Stimulated activated CD4-positive, alpha-beta T cell treated with anti-CD3 and anti-CD28 coated beads, Interleukin-12 subunit alpha, Interleukin-12 subunit beta, amount 100 ng/mL, for 4 hours (primary cell): ENCODE measurements around the gene AFAP1.

ENCODE experiments used
- DNase-seq: peaks from one replicate; pipeline ENCODE4 v3.0.0-alpha.2; 2020

Gene AFAP1

DNA sequence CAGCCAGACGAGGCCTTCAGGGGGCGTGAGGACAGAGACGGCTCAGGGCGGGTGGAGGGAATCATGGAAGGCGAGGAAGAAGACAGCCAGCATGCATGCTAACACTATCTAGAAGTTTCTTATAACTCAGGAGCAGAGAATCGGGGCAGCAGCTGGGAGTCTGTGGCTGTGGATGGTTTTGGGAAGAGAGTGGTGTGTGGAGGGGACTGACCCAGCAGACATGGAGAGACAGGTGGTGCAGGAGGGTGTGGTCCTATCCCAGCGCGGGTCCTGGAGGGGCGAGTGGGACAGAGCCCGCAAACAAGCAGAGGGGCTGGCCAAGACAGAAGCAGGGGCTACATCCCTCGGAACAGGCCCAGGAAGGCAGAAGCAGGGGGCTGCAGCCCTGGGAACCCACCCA, 192.1 kb downstream of the AFAP1 start:
- no peak for DNase-seq

DNA sequence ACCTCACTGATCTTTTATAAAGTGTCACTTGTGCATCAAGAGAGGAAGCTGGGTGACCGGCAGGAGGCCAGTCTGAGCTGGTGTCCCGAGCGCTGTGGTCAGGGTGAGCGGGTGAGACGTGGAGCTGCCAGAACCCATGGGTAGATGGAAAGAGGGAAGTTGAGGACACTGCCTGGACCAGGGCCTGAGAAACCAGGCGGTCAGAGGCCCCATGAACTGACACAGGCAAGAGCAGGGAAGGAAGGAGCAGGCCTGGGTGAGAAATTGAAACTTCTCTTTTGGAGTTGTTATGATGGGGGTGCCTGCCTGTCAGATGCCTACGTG, 192.6 kb downstream of the AFAP1 start:
- no peak for DNase-seq

DNA sequence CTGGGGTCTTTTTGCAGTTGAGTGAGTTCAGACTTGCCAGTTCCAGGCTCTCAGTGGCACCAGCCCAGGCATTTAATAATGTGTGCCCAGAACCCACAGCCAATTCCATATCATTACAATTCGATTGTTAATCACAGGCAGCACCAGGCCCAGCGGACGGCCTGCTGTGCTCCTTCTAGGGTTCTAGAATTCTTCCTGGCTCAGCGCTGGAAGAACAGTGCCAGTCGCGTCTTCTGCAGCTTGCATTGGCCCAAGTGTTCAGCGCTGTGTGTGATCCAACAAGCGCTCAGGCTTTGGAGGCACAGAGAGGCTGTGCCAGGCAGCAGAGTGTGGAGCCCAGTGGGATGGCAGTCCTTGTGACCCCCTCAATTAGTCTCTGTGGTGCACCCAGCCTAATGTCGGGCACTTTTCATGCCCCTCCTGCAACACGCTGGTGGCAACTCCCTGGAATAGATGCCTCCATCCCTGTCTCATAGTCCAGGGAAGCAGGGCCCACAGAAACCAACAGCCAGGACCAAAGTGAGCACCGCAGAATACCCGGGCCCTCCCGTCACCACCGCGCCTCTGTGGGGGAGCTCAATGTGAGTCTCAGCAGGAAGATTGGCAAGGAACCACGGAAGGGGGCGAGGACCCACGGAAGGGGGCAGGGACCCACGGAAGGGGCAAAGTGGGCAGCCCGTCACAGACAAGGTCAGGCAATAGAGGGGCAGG, 193.2 kb downstream of the AFAP1 start:
- no peak for DNase-seq

DNA sequence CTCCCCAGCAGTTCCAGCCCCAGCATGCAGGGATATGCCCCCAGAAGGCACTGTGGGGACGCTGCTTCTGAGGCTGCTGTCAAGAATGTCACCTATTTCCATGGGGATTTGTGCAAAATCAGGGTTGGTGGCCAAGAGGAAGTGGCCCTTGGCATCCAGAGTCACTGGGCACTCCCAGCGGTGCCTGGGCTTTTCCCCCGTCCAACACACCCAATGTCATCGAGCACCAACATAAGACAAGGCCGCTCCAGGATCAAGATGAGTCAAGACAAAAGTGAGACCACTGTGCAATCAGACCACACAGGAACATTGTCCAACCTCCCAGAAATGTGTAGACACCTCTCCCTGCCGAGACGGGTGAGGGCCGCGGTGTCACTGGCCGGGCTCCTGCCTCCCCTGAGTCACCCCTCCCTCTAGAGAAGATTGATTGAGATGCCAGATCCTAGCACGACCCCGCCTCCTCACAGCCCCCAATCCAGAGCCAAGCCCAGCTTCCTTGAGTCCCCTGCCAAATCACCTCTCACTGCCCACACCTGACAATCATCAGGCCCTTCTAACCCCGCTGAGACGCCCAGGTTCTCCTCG, 194.3 kb downstream of the AFAP1 start:
- DNase-seq, result no peak

DNA sequence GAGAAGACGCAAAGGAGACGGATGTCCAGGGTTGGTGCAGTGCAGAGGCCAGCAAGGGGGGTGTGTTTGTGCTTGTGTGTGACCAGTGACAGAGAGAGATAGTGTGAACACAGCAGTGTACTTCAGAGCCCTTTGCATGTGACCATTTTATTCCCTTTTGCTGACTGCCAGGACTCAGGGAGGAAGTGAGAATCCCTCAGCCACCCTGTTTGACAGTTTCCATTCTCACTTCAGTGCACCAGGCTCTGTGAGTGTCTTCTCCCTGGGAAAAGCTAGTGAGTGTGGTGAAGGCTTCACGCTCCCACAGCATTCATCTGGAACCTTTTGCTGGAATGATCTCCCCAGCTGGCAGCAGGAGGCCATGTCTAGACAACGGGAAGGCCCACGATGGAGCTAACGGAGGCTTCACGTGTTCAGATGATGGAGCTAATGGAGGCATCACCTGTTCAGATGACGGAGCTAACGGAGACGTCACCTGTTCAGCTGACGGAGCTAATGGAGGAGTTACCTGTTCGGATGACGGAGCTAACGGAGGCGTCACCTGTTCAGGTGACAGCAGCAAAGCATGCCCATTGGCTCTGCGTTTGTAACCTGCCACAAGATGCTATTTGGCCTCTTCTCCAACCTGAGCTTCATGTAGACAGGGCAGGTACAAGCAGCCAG, 195.4 kb downstream of the AFAP1 start:
- DNase-seq, result no peak

DNA sequence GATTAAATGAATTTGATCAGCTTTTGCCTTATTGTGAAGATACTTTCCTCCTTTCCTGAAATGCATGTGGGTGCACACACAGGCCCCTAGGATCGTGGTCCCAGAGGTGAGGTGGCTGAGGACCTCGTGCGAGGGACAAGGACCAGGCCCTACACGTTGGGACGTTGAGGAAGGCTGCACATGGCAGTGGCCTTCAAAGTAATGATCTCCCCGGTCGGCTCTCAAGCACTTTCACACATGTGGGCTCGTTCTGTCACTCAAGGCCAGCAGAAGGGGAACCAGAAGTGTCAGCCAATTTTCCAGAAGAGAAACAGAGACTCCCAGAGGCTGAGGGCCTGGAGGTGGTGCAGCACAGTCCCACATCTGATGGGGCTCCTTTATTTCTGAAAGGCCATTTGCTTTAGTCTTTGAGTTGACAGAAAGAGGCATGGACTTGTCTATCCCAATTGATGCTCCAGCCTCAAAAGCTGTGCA, 196.8 kb downstream of the AFAP1 start:
- DNase-seq, result no peak

DNA sequence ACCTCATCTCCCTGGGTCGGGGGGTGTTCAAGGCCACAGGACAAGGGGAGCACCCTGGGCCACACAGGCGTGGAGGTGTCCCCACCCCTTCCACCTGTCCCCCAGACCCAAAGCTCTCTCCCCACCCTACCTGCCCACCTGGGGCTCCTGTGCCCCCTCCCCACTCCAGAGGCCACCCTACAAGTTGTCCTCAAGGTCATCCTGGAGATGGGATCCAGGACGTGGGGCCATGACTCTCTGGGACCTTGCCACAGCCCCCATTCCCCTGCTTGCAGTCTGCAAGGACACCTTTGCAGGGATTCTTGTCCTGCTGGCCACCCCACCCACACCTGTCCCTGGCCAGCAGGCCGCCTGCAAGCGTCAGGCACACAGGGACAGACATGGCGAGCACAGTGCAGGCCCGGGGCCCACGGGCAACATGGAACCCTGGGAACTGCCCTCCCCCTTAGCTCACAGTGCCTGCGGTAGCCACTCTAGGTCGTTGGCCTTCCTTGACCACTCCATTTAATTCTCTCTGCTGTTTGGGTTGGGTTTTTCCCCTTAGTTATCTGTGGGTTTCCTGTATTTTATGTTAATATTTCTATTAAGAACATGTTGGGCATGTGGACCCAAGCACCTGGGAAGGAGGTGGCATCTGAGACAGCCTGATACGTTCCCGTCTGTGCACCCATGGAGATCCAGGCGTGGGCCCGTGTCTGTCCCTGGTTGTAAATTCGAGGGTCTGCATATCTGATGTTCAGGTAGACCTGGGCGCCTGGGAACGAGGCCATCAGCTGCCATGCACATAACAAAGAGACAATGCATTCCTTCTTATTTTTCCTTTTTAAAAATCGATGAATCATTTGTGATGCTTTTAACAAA, 197.5 kb downstream of the AFAP1 start:
- no peak for DNase-seq

DNA sequence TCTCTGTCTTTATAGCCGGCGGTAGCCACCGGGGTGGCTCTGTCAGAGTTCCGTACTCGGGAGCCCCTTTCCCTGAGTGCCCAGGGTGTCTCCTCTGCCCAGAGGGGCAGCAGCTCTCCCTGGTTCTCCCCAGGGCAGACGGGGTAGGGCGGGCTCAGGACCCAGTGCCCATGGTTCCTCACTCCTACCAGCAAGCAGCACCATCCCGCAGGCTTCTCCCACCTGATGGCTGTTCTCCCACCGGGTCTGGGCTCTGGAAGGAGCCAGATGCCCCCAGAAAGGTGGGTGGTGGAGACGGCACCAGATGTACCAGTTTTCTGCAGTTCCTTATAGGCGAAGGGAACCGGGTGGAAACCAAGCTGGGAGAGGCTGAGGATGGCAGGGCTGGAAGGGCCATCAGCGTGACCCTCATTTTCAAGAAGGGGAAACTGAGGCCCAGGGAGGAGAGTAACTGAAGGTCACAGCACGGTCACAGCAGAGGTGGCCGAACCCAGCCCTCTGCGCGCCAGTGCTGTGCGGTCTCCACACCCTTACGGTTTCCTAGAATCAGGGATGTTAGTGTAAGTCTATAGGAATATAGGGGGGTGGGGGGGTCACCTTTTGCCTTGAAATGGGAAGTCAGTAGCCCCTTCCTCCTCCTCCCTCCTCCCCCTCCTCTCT, 198.7 kb downstream of the AFAP1 start:
- no peak for DNase-seq

DNA sequence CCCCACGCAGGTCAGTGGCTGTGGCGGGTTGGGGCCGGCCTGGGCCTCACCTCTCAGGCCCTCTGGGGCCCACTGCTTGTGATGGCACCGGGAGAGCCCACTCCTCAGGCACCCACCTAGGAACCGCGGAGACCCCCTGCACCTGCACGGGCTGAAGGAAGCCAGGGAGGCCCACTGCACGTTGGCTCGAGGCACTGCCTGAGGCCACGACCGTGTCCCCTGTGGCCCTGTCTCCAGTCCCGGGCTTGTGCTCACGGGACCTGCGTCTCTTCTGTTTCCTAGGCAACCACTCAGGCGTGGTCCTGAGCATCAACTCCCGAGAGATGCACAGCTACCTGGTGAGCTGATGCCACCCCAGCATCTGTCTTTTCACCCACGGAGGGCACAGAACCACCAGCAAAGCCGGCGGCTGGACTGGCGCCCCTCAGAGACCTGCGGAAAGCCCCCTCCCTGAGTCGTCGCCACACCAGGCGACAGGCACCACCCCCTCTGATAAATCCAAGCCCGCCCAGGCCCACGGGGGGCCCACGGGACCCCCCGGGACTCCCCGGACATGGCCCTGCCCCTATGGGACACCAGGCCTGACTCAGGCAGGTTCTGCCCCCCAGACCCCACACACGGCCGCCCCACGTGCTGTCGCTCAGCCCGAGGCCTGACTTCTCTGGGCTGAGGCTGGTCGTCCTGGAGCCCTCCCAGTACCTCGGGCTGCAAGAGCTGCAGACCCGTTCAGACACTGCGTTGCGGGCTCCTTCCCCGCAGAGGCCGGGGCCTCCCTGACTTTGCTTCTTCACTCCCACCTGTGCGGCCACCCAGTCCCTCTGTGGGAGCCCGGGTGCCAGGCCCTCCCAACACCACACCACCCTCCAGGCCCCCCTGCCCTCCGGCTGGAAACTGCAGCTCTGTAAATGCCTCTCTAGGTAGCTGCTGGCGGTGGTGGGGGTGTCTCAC, 199.5 kb downstream of the AFAP1 start:
- DNase-seq, result no peak

DNA sequence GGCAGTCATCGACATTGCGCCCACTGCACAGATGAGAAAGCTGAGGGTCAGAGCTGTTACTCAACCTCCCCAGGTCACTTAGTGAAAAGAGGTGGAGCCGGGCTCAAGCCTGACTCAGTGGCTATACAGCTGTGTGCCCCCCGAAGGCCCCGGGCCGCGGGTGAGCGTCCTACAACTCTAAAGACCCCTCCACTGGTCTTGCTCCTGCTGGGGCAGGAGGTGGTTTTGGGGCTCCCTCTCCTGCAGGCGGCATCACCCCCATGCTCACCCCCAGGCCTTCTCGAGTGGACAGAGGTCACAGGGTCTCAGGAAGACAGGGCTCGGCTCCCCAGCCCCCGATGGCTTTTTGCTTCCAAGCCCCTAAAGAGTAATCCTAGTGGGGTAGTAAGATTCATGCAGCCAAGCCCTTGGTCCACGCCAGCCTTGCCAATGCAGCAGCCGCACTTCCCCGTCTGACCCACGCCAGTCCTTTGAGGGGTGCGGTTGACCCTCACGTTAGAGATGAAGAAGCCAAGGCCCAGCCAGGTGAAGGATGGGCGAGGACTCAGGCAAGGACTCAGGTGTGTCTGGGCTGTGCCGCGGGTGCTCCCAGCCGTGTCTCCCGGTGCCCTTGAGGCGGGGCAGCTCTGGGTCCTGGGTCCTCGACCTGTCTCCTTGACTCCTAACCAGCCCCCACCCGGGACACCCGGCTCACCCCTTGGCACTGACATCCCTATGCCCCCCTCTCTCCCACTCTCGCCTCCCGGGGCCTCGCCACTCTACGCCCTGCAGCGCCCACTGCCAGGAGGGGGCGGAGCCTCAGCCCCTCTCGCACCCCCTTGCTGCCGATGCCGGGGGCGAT, 200.4 kb downstream of the AFAP1 start:
- no peak for DNase-seq

DNA sequence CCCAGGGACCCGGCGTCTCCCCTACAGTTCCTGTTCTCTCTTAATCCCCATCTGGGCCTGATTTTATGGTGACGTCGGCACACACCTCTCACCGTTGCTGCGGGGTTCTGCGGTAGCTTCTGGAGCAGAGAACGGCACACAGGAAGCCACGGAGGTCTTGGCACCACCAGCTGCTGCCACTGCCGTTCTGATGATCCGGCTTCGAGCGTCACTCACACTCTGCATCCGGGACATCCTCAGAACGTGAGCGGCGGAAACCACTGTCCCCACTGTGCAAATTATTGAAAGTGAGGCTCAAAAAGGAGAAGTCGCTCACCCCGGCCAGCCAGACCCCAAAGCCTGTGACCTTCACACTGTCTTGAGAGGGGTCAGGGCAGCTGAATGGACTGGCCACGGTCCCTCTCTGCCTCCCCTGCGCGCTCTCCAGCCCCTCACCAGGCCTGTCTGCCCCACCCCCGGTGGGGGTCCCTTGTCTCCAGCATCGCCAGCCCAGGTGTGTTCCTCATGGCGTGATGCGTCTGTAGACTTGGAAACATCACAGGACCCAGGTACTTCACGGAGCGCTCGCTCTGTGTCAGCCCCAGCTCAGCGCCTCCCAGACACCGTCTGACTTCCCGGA, 201.1 kb downstream of the AFAP1 start:
- DNase-seq, result no peak

DNA sequence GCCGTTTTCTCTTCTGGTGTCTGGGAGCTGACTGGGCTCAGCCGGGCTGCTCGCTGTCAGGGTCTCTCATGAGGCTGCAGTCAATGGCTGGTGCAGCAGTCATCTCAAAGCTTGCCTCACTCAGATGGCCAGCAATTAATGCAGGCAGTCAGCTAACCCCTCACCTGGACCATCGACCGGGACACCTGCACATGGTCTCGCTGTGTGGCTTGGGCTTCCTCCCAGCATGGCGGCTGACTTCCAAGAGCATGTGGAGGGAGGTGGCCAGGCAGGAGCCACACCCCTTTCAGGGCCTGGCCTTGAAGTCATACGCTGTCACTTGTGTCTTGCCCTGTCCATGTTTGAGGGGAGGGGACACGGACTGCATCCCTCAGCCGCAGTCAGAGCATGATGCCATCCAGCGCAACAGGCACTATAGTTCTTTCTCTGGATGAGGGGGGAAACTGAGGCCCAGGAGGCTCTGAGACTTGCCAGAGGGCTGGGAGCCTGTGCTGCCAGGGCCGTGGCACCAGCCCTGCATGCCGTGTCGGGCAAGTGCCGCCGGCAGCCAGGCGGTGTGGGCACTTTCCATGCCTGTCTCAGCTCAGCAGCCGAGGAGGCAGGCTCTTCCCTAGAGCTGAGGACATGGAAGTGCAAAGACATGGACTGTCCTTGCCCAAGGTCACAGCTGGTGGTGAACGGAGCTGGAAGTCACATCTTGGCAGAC, 201.8 kb downstream of the AFAP1 start:
- DNase-seq, result no peak

DNA sequence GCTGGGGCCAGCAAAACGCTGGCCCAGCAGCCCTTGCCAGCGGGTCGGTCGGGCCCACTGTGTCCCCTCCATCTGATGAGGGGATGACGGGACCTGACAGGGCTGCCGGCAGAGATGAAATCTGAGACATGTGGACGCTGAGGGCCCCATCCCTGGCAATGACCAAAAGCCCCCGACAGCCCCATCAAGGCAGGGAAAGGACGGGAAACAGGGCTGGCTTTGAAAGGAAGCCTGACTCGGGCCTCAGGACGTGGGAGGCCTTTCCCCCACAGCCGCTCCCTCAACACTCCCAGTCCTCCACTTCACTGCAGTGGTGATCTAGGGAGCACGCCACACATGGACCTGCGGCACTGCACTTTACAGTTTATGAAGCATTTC, 202.4 kb downstream of the AFAP1 start:
- no peak for DNase-seq

DNA sequence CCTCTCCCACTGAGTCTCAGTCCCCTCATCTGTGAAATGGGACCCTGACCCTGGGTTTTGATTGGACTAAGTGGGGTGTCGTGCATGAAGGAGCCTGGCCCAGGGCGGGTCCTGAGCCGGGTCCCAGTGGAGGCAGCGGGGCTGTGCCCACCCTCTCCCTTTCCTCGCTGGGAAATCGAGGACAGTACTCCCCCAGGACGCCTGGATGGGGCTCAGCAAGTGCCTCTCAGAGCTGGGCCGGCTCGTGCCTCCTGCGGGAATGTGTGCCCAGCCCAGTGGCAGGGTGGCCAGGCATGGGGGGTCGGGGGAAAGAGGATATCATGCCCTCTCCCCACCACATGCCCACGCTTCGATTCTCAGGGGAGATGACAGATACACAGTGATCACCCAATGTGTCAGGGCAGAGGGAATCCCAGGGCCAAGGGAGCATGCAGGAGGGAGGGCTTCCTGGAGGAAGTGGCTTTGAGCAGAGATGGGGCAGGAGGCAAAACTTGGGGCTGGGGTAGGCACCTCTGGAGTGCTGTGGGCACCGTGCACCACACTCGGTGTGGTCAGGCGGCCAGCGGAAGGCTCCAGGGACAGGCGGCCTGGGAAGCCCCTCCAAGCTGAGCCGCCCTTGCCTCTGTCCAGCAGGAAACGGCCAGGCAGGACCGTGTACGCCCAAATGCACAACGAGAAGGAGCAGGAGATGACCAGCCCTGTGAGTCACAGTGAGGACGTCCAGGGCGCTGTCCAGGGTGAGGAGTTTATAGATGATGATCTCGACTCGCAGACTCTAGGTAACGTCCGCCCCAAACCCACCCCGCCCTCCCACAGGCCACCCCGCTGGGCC, 203.0 kb downstream of the AFAP1 start:
- no peak for DNase-seq

DNA sequence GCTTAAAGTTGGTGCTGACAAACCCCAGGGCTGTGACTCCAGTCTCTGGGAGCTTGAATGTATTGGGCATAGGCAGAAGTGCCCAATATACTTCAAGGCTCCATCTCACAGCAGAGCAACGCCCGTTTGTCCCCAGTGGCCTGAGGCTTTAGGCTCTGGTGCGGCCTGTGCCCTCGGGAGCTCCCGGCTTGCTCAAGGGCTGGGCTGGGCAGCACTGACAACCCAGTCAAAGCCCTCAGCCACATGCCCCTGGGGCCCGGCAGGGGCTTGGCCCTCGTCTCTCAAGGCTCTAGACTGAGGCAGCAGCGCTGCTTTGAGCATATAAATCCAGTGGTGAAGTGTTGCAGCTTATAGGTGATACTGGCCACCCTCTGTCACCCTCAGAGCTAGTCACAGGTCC, 203.7 kb downstream of the AFAP1 start:
- no peak for DNase-seq

DNA sequence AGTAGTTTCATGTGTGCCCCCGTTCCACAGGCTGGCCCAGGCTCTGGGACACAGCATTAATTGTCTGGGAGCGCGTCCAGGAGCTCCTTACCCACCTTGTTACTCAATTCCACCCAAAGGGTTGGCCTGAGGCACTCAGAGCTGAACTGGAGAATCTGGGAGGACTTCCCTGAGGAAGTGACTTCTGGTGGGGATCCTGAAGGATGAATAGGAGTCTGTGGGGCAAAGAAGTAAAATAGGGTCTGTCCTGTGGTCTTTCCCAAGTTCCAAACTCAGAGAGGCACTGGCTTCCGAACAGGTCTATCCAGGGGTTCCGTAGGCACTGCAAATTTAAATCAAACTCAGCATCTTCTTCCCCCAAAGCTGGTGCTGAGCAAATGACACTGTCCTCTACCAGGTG, 204.3 kb downstream of the AFAP1 start:
- DNase-seq, result no peak

DNA sequence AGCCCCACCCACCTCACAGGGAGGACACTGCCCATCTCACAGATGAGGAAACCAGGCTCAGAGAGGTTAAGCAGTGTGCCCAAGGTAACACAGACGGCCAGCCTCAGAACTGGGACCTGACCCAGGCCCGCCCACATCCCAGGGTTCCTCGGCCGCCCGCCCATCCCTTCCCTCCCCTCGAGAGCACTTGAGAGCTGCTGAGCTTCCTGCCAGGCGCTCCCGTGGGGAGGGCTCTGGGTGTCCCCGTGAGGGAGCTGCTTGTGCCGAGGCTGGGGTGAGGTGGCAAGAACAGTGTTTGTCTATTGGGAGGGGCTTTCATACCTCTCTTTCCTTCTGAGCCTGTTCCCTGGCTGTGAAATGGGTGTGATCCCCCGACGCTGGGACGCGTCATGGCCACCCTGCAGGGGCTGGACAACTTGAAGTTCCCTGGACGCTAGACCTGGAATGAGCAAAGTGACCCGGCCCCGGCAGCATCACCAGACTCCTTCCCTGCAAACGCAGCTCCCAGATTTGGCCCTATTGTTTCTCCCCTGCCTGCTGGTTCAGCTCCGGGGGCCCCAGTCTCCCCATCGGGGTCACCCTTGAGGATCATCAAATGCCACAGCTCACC, 204.9 kb downstream of the AFAP1 start:
- DNase-seq, result no peak
